HL-60 (cell line): ENCODE data around the gene HES7.
"Not testable (repeated sequence)": the region's sequence is repeated elsewhere in the genome, so short reads cannot be mapped to it uniquely, and the experiment has no call there.

Experiments used
- DNase-seq, 2 experiments: peaks; one replicate each; pipeline ENCODE4 v3.0.0-alpha.2; 2010 to 2020; ENCODE audit warnings: low read depth in 1 of 2, low spot score in 1 of 2
- H3K27ac ChIP-seq: fragments of 250-450 bp; sonication (Bioruptor Pico); replicated peaks from 2 replicates; pipeline ENCODE4 v1.5.1; 2020; ENCODE audit warnings: mild to moderate bottlenecking, moderate library complexity
- H3K27me3 ChIP-seq: fragments of 250-450 bp; sonication (Bioruptor Pico); 2 replicates; pipeline ENCODE4 v1.5.1; 2021; ENCODE audit warnings: mild to moderate bottlenecking, moderate library complexity; ENCODE audit not compliant: insufficient read depth, poor library complexity, severe bottlenecking
- H3K4me3 ChIP-seq: replicated peaks from 2 replicates; pipeline ENCODE4 v1.5.1; 2011; ENCODE audit warnings: mild to moderate bottlenecking, control low read depth, low read length; ENCODE audit not compliant: insufficient read depth
- CTCF ChIP-seq: IDR thresholded peaks from one replicate; pipeline ENCODE4 v1.5.1; 2011; ENCODE audit warnings: low read length, control low read depth, inconsistent platforms; ENCODE audit not compliant: insufficient read depth
- GABPA ChIP-seq: IDR thresholded peaks from 2 replicates; pipeline ENCODE4 v1.6.1; 2012; ENCODE audit warnings: low read depth
- POLR2AphosphoS5 ChIP-seq: IDR thresholded peaks from 2 replicates; pipeline ENCODE4 v1.6.1; 2012; ENCODE audit warnings: low read depth
- REST ChIP-seq: IDR thresholded peaks from 2 replicates; pipeline ENCODE4 v1.6.1; 2012; ENCODE audit warnings: low read depth; ENCODE audit not compliant: insufficient replicate concordance
- SPI1 ChIP-seq: IDR thresholded peaks from 2 replicates; pipeline ENCODE4 v1.6.1; 2012; ENCODE audit warnings: low read depth, mild to moderate bottlenecking, borderline replicate concordance
- long read RNA-seq: library from polyadenylated mRNA; unstranded; transcript quantifications from one replicate; pipeline ENCODE4 v2.0.0, GENCODE V29; 2020

HES7 gene
- long read RNA-seq, result 0 reads

- TF ChIP-seq SPI1, result no peak
- TF ChIP-seq GABPA, result no peak
- no peak for TF ChIP-seq CTCF
- no peak for TF ChIP-seq REST
- no peak for TF ChIP-seq POLR2AphosphoS5
- DNase-seq, result no peak
- Histone ChIP-seq H3K27me3 (peaks cover 11% of the 10 kb centered on the region), H3K4me3 (peak within 1 kb of the TSS; percentile 55), H3K27ac (no peak within 1 kb of the TSS)
These were observed at the start of gene HES7 for GRCh38 chr17:8123695-8124349. HES7 (minus strand) TSS chr17:8124106; CDS start chr17:8124084, 22 bp downstream.

GRCh38 chr17:8173056-8173870 is 49.4 kb upstream of the HES7 start:
- peak overlapping the region; percentile 13; the same call in 1 of the 2 replicates for H3K4me3 ChIP-seq
- no peaks in the 10 kb centered on the region for H3K27me3 ChIP-seq
- peak overlapping the region; percentile 98 for H3K27ac ChIP-seq
- TF ChIP-seq GABPA (no peak; the same call in 1 of the 2 replicates), CTCF (no peak), POLR2AphosphoS5 (peak; percentile 100)
- peak; percentile 85 to 89 for DNase-seq

GRCh38 chr17:8170186-8170585 is 46.3 kb upstream of the HES7 start:
- not testable (repeated sequence) for H3K4me3 ChIP-seq, H3K27ac ChIP-seq, DNase-seq, H3K27me3 ChIP-seq

GRCh38 chr17:8167526-8167925 is 43.6 kb upstream of the HES7 start:
- no peaks in the 10 kb centered on the region for H3K27me3 ChIP-seq
- H3K27ac ChIP-seq, result no peak overlapping the region
- H3K4me3 ChIP-seq, result no peak overlapping the region
- TF ChIP-seq REST, result no peak
- TF ChIP-seq CTCF, result no peak
- no peak for TF ChIP-seq GABPA
- TF ChIP-seq POLR2AphosphoS5, result no peak
- DNase-seq, result no peak
